Neuron (in vitro differentiated cells): ENCODE data around the gene B3GNT9.

Experiments used
- H2AFZ ChIP-seq: one replicate; pipeline ENCODE4 v1.6.1; 2013; ENCODE audit warnings: low read depth, mild to moderate bottlenecking, inconsistent platforms, low read length, moderate library complexity
- H3K27me3 ChIP-seq: one replicate; pipeline ENCODE4 v1.6.1; 2013; ENCODE audit warnings: low read length; ENCODE audit not compliant: insufficient read depth
- H3K36me3 ChIP-seq: one replicate; pipeline ENCODE4 v1.6.1; 2013; ENCODE audit warnings: low read length; ENCODE audit not compliant: insufficient read depth
- H3K4me1 ChIP-seq: one replicate; pipeline ENCODE4 v1.6.1; 2013; ENCODE audit warnings: low read length; ENCODE audit not compliant: insufficient read depth
- H3K4me3 ChIP-seq: 2 replicates; pipeline ENCODE4 v1.5.1; 2013; ENCODE audit warnings: mild to moderate bottlenecking, low read length, moderate library complexity
- H3K9me3 ChIP-seq: one replicate; pipeline ENCODE4 v1.6.1; 2013; ENCODE audit warnings: low read length

The B3GNT9 gene

GRCh38 chr16:67120025-67120424 lies 30.8 kb downstream of the B3GNT9 start:
- Histone ChIP-seq H3K36me3 (peaks cover 29% of the 10 kb centered on the region), H3K4me1 (no peaks in the 10 kb centered on the region), H3K27me3 (no peaks in the 10 kb centered on the region), H3K9me3 (no peaks in the 10 kb centered on the region), H2AFZ (no peak overlapping the region), H3K4me3 (no peak overlapping the region)

- H2AFZ ChIP-seq: no peak overlapping the region
- no peaks in the 10 kb centered on the region for H3K27me3 ChIP-seq
- no peak overlapping the region for H3K4me3 ChIP-seq
- H3K9me3 ChIP-seq: no peaks in the 10 kb centered on the region
- no peaks in the 10 kb centered on the region for H3K4me1 ChIP-seq
- H3K36me3 ChIP-seq: peaks cover 21% of the 10 kb centered on the region
Observed at GRCh38 chr16:67117716-67118115, 33.1 kb downstream of the B3GNT9 start.

- no peak overlapping the region for H3K4me3 ChIP-seq
- no peak overlapping the region for H2AFZ ChIP-seq
- H3K4me1 ChIP-seq: no peaks in the 10 kb centered on the region
- peaks cover 18% of the 10 kb centered on the region for H3K36me3 ChIP-seq
- no peaks in the 10 kb centered on the region for H3K27me3 ChIP-seq
- H3K9me3 ChIP-seq: no peaks in the 10 kb centered on the region
Observed at GRCh38 chr16:67116388-67117311, 34.1 kb downstream of the B3GNT9 start.

GRCh38 chr16:67115639-67116038 lies 35.2 kb downstream of the B3GNT9 start:
- Histone ChIP-seq H2AFZ (no peak overlapping the region), H3K4me1 (peaks cover 6% of the 10 kb centered on the region), H3K9me3 (no peaks in the 10 kb centered on the region), H3K27me3 (no peaks in the 10 kb centered on the region), H3K36me3 (peaks cover 15% of the 10 kb centered on the region), H3K4me3 (no peak overlapping the region)

- H3K4me1 ChIP-seq: peaks cover 10% of the 10 kb centered on the region
- no peak overlapping the region for H2AFZ ChIP-seq
- H3K27me3 ChIP-seq: no peaks in the 10 kb centered on the region
- peaks cover 7% of the 10 kb centered on the region for H3K36me3 ChIP-seq
- H3K4me3 ChIP-seq: no peak overlapping the region
- no peaks in the 10 kb centered on the region for H3K9me3 ChIP-seq
Observed at GRCh38 chr16:67114793-67115192, 36.0 kb downstream of the B3GNT9 start.

GRCh38 chr16:67112591-67113399 lies 38.0 kb downstream of the B3GNT9 start:
- no peaks in the 10 kb centered on the region for H3K9me3 ChIP-seq
- H3K27me3 ChIP-seq: no peaks in the 10 kb centered on the region
- H2AFZ ChIP-seq: no peak overlapping the region
- peaks cover 7% of the 10 kb centered on the region for H3K36me3 ChIP-seq
- peaks cover 10% of the 10 kb centered on the region for H3K4me1 ChIP-seq
- H3K4me3 ChIP-seq: no peak overlapping the region

- Histone ChIP-seq H3K9me3 (no peaks in the 10 kb centered on the region), H3K4me3 (no peak overlapping the region), H3K4me1 (peaks cover 10% of the 10 kb centered on the region), H3K36me3 (peaks cover 7% of the 10 kb centered on the region), H2AFZ (no peak overlapping the region), H3K27me3 (no peaks in the 10 kb centered on the region)
Observed at GRCh38 chr16:67111951-67112444, 38.8 kb downstream of the B3GNT9 start.

GRCh38 chr16:67109407-67110135 lies 41.2 kb downstream of the B3GNT9 start, which contains the start of gene PHAF1:
PHAF1 (plus strand) TSS chr16:67109941; CDS start chr16:67110176, 235 bp downstream.
- no peaks in the 10 kb centered on the region for H3K9me3 ChIP-seq
- peaks cover 10% of the 10 kb centered on the region for H3K4me1 ChIP-seq
- peak within 1 kb of the TSS; percentile 15 for H2AFZ ChIP-seq
- peak within 1 kb of the TSS; percentile 56 for H3K4me3 ChIP-seq
- peaks cover 7% of the 10 kb centered on the region for H3K36me3 ChIP-seq
- no peaks in the 10 kb centered on the region for H3K27me3 ChIP-seq

GRCh38 chr16:67108931-67109406 lies 41.8 kb downstream of the B3GNT9 start:
- Histone ChIP-seq H3K27me3 (no peaks in the 10 kb centered on the region), H3K4me1 (peaks cover 10% of the 10 kb centered on the region), H3K4me3 (peak overlapping the region; percentile 56), H2AFZ (peak overlapping the region; percentile 15), H3K9me3 (no peaks in the 10 kb centered on the region), H3K36me3 (peaks cover 7% of the 10 kb centered on the region)

GRCh38 chr16:67108489-67108888 lies 42.3 kb downstream of the B3GNT9 start:
- Histone ChIP-seq H2AFZ (no peak overlapping the region), H3K27me3 (no peaks in the 10 kb centered on the region), H3K36me3 (peaks cover 7% of the 10 kb centered on the region), H3K4me1 (peaks cover 10% of the 10 kb centered on the region), H3K9me3 (no peaks in the 10 kb centered on the region), H3K4me3 (no peak overlapping the region)

- H2AFZ ChIP-seq: no peak overlapping the region
- H3K4me1 ChIP-seq: peaks cover 7% of the 10 kb centered on the region
Observed at GRCh38 chr16:67105881-67106280, 44.9 kb downstream of the B3GNT9 start.

GRCh38 chr16:67105246-67105645 lies 45.6 kb downstream of the B3GNT9 start:
- no peaks in the 10 kb centered on the region for H3K27me3 ChIP-seq
- H3K9me3 ChIP-seq: no peaks in the 10 kb centered on the region
- H3K4me3 ChIP-seq: no peak overlapping the region
- H3K36me3 ChIP-seq: no peaks in the 10 kb centered on the region
- H2AFZ ChIP-seq: no peak overlapping the region
- H3K4me1 ChIP-seq: peaks cover under 1% of the 10 kb centered on the region

More at GRCh38 chr16:67105881-67106280, 44.9 kb downstream of the B3GNT9 start:
- Histone ChIP-seq H3K4me3 (no peak overlapping the region), H3K36me3 (no peaks in the 10 kb centered on the region), H3K9me3 (no peaks in the 10 kb centered on the region), H3K27me3 (no peaks in the 10 kb centered on the region)
